GM23338 (cell line): ENCODE data around the gene TSFM. TPM values are rescaled to one million over a fixed set of nuclear protein-coding genes. Genes with fewer than 3 reads are reported as not detected.

Experiments
- ATAC-seq: fragments of 200-7000 bp; cut with Tn5 transposase; 3 replicates; pipeline ENCODE4 v1.9.1; 2020
- DNase-seq: peaks from one replicate; pipeline ENCODE4 v3.0.0-alpha.2; 2015; ENCODE audit warnings: low spot score
- H2AFZ ChIP-seq: fragments of 200-600 bp; sonication (generic); 2 replicates; pipeline ENCODE4 v1.8.0; 2016; ENCODE audit warnings: antibody characterized with exemption, mild to moderate bottlenecking, moderate library complexity
- H3F3A ChIP-seq: fragments of 200-600 bp; sonication (generic); replicated peaks from 2 replicates; pipeline ENCODE4 v1.8.0; 2017; ENCODE audit warnings: antibody characterized with exemption, mixed run types, low read depth
- H3K27ac ChIP-seq: fragments of 200-600 bp; sonication (generic); 2 replicates; pipeline ENCODE4 v1.6.1; 2016; ENCODE audit warnings: low read depth
- H3K27me3 ChIP-seq: fragments of 200-600 bp; sonication (generic); 2 replicates; pipeline ENCODE4 v1.8.0; 2016; ENCODE audit warnings: mild to moderate bottlenecking, mixed run types, moderate library complexity; ENCODE audit not compliant: insufficient read depth
- H3K36me3 ChIP-seq: fragments of 200-600 bp; sonication (generic); 2 replicates; pipeline ENCODE4 v1.8.0; 2016; ENCODE audit warnings: mild to moderate bottlenecking; ENCODE audit not compliant: insufficient read depth
- H3K4me1 ChIP-seq: fragments of 200-600 bp; sonication (generic); 2 replicates; pipeline ENCODE4 v1.8.0; 2016; ENCODE audit warnings: mild to moderate bottlenecking, moderate library complexity; ENCODE audit not compliant: insufficient read depth
- H3K4me2 ChIP-seq: fragments of 200-600 bp; sonication (generic); 2 replicates; pipeline ENCODE4 v1.7.1; 2017; ENCODE audit warnings: mixed run types
- H3K4me3 ChIP-seq: fragments of 200-600 bp; sonication (generic); 2 replicates; pipeline ENCODE4 v1.6.1; 2016; ENCODE audit warnings: mixed run types
- H3K79me2 ChIP-seq: fragments of 200-600 bp; sonication (generic); replicated peaks from 2 replicates; pipeline ENCODE4 v1.8.0; 2017; ENCODE audit warnings: mild to moderate bottlenecking; ENCODE audit not compliant: insufficient read depth
- H3K9me2 ChIP-seq: fragments of 200-600 bp; sonication (generic); 2 replicates; pipeline ENCODE4 v1.8.0; 2017; ENCODE audit not compliant: insufficient read depth
- H4K20me1 ChIP-seq: fragments of 200-600 bp; sonication (generic); replicated peaks from 2 replicates; pipeline ENCODE4 v1.8.0; 2017; ENCODE audit warnings: mild to moderate bottlenecking; ENCODE audit not compliant: insufficient read depth
- H3K27ac Mint-ChIP-seq: 2 replicates; pipeline ENCODE4 v1.8.0; 2020; ENCODE audit warnings: inconsistent platforms, mild to moderate bottlenecking, moderate library complexity, mixed read lengths
- H3K27me3 Mint-ChIP-seq: 3 replicates; pipeline ENCODE4 v1.8.0; 2022; ENCODE audit warnings: low read depth, mild to moderate bottlenecking, moderate library complexity, mixed read lengths, inconsistent platforms; ENCODE audit not compliant: insufficient read depth, poor library complexity
- H3K36me3 Mint-ChIP-seq: 3 replicates; pipeline ENCODE4 v1.8.0; 2021; ENCODE audit warnings: low read depth, mild to moderate bottlenecking, inconsistent platforms, moderate library complexity, mixed read lengths
- H3K4me1 Mint-ChIP-seq: 3 replicates; pipeline ENCODE4 v1.8.0; 2020; ENCODE audit warnings: mild to moderate bottlenecking, inconsistent platforms, mixed read lengths
- H3K4me3 Mint-ChIP-seq: 3 replicates; pipeline ENCODE4 v1.8.0; 2021; ENCODE audit warnings: moderate library complexity, mild to moderate bottlenecking, inconsistent platforms, mixed read lengths
- H3K9me3 Mint-ChIP-seq: 3 replicates; pipeline ENCODE4 v1.8.0; 2020; ENCODE audit warnings: moderate library complexity, mild to moderate bottlenecking, inconsistent platforms, mixed read lengths
- CREB1 ChIP-seq: fragments of 250-450 bp; sonication (Bioruptor Pico); IDR thresholded peaks from 2 replicates; pipeline ENCODE4 v1.5.0; 2020; ENCODE audit warnings: low read depth, mild to moderate bottlenecking, moderate library complexity
- polyA plus RNA-seq: library from polyadenylated mRNA; unstranded; fragments of >200 nt; fragmentation: Nextera tagmentation; extraction: Ambion mirVana; gene quantifications from 2 replicates; pipeline ENCODE4 v1.2.1, GENCODE V29; 2016
- total RNA-seq: library from RNA; depleted of rRNA; stranded (reverse); fragments of >200 nt; shearing (Covaris generic); gene quantifications from 2 replicates; pipeline ENCODE4 v1.2.3, GENCODE V29; 2014
- TF ChIP-seq, protein P1 (sequence below), 2 experiments: fragments of 200-600 bp in 1 of 2; sonication (generic) in 1 of 2; conservative IDR thresholded peaks; 2 replicates each; pipeline versions ENCODE4 v1.5.1 to v1.6.1; 2016 to 2017; ENCODE audit warnings: antibody characterized with exemption in 2 of 2, low read depth in 2 of 2, mild to moderate bottlenecking in 2 of 2, moderate library complexity in 1 of 2
- TF ChIP-seq, protein P2 (sequence below): fragments of 250-450 bp; sonication (Bioruptor Pico); IDR thresholded peaks from 2 replicates; pipeline ENCODE4 v1.5.0; 2020; ENCODE audit warnings: mild to moderate bottlenecking, moderate library complexity

Gene TSFM
- total and polyA plus RNA-seq, 2 experiments from 2014 or later = 29.5 to 43.1 TPM

DNA sequence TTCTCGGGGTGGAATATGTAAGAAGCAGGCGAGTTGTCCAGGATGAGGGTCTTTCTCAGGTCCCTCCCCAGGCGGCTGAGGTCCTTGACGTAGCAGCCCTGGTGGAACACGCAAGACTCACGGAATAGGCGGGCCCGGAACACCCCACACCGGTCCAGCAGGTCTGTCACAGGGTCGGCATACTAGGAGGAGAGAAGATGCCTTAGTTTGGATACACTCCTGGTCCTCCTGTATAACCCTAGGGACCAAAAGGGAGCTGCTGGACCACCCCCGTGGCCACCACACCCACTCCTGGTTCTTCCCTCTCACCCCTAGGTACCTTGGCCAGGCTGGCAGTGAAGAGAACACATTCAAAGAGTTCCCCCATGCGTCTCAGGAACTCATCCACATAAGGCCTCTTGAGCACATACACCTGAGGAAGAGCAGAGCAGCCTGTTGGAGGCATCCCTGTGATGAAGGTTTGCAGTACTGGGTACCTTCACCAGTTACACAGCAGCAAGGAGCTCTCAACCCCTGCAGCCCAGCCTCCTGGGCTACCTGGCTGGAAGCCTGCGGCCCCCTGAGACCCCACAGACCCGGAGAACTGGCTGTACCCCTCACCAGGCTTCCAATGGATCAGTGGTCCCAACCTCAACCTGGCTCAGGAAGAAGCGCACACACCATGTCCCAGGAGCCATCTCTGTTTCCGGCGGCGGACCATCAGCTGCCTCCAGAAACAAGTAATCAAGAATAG lies 41.5 kb downstream of the TSFM start:
- Histone ChIP-seq H3K36me3 (peaks cover 40% of the 10 kb centered on the region), H3K9me2 (no peaks in the 10 kb centered on the region), H3K4me1 (no peaks in the 10 kb centered on the region), H3F3A (0 out of 2 replicates have a peak, but pooled peaks cover 1% of the 10 kb centered on the region), H3K4me2 (no peak overlapping the region), H4K20me1 (peaks cover 9% of the 10 kb centered on the region; the same call in 1 of the 2 replicates), H2AFZ (no peak overlapping the region), H3K27me3 (no peaks in the 10 kb centered on the region), H3K4me3 (no peak overlapping the region), H3K79me2 (peaks cover 6% of the 10 kb centered on the region), H3K27ac (no peak overlapping the region)
- Mint-ChIP-seq H3K27ac (no peak overlapping the region), H3K9me3 (no peaks in the 10 kb centered on the region), H3K4me3 (no peak overlapping the region), H3K27me3 (peaks cover 9% of the 10 kb centered on the region), H3K36me3 (peaks cover 79% of the 10 kb centered on the region), H3K4me1 (no peaks in the 10 kb centered on the region)
- ATAC-seq (no peak), DNase-seq (no peak)
- TF ChIP-seq, protein P1, sequence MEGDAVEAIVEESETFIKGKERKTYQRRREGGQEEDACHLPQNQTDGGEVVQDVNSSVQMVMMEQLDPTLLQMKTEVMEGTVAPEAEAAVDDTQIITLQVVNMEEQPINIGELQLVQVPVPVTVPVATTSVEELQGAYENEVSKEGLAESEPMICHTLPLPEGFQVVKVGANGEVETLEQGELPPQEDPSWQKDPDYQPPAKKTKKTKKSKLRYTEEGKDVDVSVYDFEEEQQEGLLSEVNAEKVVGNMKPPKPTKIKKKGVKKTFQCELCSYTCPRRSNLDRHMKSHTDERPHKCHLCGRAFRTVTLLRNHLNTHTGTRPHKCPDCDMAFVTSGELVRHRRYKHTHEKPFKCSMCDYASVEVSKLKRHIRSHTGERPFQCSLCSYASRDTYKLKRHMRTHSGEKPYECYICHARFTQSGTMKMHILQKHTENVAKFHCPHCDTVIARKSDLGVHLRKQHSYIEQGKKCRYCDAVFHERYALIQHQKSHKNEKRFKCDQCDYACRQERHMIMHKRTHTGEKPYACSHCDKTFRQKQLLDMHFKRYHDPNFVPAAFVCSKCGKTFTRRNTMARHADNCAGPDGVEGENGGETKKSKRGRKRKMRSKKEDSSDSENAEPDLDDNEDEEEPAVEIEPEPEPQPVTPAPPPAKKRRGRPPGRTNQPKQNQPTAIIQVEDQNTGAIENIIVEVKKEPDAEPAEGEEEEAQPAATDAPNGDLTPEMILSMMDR (conservative IDR thresholded peaks at IDR 0.05; ENCODE audit: low read depth in 2 of 2) = no peak
- TF ChIP-seq CREB1 (CRISPR knock-in tag) = no peak
- TF ChIP-seq, protein P2, sequence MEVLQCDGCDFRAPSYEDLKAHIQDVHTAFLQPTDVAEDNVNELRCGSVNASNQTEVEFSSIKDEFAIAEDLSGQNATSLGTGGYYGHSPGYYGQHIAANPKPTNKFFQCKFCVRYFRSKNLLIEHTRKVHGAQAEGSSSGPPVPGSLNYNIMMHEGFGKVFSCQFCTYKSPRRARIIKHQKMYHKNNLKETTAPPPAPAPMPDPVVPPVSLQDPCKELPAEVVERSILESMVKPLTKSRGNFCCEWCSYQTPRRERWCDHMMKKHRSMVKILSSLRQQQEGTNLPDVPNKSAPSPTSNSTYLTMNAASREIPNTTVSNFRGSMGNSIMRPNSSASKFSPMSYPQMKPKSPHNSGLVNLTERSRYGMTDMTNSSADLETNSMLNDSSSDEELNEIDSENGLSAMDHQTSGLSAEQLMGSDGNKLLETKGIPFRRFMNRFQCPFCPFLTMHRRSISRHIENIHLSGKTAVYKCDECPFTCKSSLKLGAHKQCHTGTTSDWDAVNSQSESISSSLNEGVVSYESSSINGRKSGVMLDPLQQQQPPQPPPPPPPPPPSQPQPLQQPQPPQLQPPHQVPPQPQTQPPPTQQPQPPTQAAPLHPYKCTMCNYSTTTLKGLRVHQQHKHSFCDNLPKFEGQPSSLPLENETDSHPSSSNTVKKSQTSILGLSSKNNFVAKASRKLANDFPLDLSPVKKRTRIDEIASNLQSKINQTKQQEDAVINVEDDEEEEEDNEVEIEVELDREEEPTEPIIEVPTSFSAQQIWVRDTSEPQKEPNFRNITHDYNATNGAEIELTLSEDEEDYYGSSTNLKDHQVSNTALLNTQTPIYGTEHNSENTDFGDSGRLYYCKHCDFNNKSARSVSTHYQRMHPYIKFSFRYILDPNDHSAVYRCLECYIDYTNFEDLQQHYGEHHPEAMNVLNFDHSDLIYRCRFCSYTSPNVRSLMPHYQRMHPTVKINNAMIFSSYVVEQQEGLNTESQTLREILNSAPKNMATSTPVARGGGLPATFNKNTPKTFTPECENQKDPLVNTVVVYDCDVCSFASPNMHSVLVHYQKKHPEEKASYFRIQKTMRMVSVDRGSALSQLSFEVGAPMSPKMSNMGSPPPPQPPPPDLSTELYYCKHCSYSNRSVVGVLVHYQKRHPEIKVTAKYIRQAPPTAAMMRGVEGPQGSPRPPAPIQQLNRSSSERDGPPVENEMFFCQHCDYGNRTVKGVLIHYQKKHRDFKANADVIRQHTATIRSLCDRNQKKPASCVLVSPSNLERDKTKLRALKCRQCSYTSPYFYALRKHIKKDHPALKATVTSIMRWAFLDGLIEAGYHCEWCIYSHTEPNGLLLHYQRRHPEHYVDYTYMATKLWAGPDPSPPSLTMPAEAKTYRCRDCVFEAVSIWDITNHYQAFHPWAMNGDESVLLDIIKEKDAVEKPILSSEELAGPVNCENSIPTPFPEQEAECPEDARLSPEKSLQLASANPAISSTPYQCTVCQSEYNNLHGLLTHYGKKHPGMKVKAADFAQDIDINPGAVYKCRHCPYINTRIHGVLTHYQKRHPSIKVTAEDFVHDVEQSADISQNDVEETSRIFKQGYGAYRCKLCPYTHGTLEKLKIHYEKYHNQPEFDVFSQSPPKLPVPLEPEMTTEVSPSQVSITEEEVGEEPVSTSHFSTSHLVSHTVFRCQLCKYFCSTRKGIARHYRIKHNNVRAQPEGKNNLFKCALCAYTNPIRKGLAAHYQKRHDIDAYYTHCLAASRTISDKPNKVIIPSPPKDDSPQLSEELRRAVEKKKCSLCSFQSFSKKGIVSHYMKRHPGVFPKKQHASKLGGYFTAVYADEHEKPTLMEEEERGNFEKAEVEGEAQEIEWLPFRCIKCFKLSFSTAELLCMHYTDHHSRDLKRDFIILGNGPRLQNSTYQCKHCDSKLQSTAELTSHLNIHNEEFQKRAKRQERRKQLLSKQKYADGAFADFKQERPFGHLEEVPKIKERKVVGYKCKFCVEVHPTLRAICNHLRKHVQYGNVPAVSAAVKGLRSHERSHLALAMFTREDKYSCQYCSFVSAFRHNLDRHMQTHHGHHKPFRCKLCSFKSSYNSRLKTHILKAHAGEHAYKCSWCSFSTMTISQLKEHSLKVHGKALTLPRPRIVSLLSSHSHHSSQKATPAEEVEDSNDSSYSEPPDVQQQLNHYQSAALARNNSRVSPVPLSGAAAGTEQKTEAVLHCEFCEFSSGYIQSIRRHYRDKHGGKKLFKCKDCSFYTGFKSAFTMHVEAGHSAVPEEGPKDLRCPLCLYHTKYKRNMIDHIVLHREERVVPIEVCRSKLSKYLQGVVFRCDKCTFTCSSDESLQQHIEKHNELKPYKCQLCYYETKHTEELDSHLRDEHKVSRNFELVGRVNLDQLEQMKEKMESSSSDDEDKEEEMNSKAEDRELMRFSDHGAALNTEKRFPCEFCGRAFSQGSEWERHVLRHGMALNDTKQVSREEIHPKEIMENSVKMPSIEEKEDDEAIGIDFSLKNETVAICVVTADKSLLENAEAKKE = no peak
